Measurements from ENCODE around the gene PKP4.

Gene PKP4

GRCh38 chr2:158499383-158499782 is 42.6 kb downstream of the PKP4 start:
- no peak for DNase-seq (ENCODE audit: low spot score)

- no peak for DNase-seq (ENCODE audit: low spot score)
Observed at GRCh38 chr2:158500333-158500732, 43.6 kb downstream of the PKP4 start.

GRCh38 chr2:158501301-158501700 is 44.5 kb downstream of the PKP4 start:
- DNase-seq (ENCODE audit: low spot score): peak; percentile 78

DNA sequence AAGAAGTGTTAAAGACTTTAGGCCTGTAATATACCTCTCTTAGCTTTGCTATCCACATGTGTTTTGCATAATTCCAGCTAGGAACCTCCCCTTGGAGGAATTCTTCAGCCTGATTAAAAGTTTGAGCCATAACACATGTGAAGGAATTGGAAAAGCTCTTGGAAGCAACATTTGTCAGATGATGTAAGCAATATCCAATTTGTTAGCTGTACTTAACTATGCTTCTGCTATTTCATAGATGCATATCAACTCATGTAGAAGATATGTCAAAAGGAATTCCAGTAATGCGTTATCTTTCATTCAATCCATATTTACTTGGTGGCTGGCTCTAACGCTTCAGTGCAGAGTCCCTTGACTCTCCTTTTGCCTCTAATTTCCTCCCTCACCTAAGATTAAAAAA is 46.2 kb downstream of the PKP4 start:
- no peak for DNase-seq (ENCODE audit: low spot score)

- DNase-seq (ENCODE audit: low spot score): no peak
Observed at GRCh38 chr2:158504088-158504487, 47.3 kb downstream of the PKP4 start.

GRCh38 chr2:158505448-158505934 is 48.7 kb downstream of the PKP4 start:
- no peak for DNase-seq (ENCODE audit: low spot score)

- DNase-seq (ENCODE audit: low spot score): no peak
Observed at GRCh38 chr2:158507141-158507540, 50.4 kb downstream of the PKP4 start.

- DNase-seq (ENCODE audit: low spot score): no peak
Observed at GRCh38 chr2:158507679-158508078, 50.9 kb downstream of the PKP4 start.

- DNase-seq (ENCODE audit: low spot score): no peak
Observed at GRCh38 chr2:158509928-158510797, 53.4 kb downstream of the PKP4 start.

DNA sequence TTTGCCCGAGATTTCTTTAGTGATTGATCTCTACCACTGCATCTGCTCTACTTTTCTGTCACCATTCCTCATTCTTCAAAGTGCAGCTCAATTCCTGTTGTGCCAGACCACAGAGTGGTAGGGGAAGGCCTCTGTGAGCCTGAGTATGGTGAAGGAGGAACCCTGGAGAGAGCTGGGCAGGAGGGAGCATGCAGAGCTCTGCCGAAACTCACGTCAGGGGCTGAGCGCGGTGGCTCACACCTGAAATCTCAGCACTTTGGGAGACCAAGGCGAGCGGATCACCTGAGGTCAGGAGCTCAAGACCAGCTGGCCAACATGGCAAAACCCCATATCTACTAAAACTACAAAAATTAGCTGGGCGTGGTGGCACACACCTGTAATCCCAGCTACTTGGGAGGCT is 54.1 kb downstream of the PKP4 start:
- DNase-seq (ENCODE audit: low spot score): no peak

DNA sequence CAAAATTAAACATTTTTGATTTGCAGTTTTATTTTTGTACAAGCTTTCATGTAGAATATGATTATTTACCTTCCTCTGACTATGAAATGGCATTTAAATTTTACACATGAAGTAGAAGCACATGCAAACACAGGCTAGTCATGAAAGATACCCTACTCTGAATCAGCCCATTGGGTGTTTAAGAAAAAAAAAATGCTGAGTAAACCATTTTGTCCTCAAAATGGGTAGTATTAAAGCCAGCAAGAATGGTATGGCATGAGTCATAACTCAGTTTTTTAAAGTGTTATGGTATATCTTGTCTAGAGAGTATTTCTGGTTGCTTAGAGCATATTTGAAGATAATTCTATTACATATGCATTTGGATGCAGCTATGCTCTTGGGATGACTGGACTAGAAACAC is 55.0 kb downstream of the PKP4 start:
- no peak for DNase-seq (ENCODE audit: low spot score)

DNA sequence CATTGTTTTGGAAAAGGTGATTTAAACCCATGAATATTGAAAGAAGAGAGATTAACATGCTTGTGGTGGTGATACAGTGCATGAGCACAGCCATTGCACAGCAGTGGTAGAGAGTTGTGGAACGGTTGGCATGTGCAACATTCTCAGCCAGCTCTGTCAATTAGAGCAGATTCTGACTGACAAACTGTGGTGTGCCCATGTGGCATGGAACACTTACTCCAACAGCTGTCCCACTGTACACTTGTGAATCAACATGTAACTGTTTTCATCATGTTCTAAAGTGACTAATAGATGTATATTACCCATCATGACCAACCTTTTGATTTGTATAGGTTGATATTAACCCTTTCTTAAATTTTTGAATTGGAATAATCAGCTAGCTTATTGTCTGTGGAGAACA is 55.6 kb downstream of the PKP4 start:
- no peak for DNase-seq (ENCODE audit: low spot score)

DNA sequence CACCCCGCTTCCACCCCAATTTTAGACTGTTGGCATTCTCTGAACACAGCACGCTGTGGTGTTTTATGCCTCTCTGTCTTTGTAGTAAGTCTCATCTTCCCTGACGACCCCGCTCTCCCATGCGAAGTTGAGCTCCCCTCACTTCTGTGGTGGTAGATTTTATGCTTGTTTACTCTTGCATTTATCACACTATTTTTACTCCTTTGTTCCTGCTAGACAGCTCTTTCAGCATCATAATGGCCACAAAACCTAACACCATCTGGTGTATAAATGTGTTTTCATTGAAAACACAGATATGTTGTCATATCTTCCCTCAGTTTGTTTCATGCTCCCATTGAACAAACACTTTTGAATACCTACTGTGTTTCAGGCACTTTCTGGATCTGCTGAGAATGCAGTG is 57.1 kb downstream of the PKP4 start:
- DNase-seq (ENCODE audit: low spot score): no peak

DNA sequence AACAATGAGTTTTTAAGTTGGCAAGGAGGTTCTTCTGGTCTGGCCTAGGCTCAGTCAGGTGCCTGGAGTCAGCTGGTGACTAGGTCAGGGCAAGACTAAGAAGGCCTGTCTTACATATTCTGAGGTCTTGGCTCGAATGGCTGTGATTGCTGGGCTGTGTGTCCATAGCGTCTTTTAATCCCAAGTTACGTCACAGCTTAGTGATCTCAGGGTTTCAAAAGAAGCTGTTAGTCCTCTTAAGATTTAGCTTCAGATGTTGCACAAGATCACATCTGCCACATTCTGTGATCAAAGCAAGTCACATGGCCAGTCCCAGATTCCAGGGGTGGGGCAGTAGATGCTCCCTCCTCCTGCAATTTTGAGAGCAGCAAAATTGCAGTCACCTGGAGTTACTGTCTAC is 61.3 kb downstream of the PKP4 start:
- DNase-seq (ENCODE audit: low spot score): no peak

DNA sequence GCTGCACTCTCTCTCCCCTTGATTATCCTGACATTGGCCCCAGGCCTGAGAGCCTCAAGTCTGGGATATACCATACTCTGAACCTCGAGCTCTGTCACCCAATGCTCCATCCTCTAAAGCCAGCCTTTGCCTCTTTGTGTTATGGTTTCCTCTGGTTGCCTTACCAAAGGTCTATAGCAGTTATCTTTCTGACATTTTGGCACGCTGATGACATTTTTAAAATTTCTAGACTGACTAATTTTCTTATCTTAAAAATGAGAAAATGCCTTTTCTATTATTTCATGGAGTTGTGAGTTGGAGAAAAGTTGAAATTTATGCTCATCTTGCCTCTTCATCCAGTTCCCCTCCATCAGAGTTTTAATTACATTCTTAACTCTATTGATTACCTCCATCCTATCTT is 62.7 kb downstream of the PKP4 start:
- no peak for DNase-seq (ENCODE audit: low spot score)

- no peak for DNase-seq (ENCODE audit: low spot score)
Observed at GRCh38 chr2:158529379-158530259, 72.9 kb downstream of the PKP4 start.

GRCh38 chr2:158530829-158531228 is 74.1 kb downstream of the PKP4 start:
- no peak for DNase-seq (ENCODE audit: low spot score)

DNA sequence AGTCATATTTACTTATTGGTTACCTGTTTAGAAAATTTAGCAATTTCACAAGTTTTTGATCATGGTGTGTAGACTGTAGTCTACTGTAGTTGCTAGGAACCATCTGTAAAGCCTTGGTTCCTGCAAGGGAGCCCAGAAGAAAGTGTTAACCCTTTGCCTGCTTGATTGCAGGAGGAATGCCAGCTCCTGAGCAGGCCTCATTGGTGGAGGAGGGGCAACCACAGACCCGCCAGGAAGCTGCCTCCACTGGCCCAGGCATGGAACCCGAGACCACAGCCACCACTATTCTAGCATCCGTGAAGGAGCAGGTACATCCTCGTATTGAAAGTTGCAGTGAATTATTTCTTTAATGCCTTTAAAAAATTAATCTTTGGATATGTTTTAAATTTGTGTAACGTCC is 76.3 kb downstream of the PKP4 start:
- DNase-seq (ENCODE audit: low spot score): no peak

- DNase-seq (ENCODE audit: low spot score): peak; percentile 11
Observed at GRCh38 chr2:158539176-158540005, 82.6 kb downstream of the PKP4 start.

DNA sequence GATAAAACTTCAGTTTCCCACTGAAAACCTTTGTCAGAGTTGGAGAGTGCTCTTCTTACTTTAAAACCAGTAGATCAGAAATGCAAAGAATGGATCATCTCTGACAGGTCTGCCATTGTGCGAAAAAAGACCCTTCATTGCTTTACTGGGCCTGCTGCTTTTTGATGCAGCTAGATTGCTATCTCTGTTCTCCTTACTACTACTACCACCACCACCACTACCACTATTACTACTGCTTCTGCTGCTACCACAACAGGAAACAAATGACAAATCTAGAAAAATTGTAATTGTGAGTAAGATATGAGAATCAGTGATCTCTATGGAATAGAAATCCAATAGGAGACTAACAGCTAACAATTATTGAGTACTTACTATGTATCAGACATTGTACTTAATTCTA is 85.8 kb downstream of the PKP4 start:
- no peak for DNase-seq (ENCODE audit: low spot score)

GRCh38 chr2:158543957-158544356 is 87.2 kb downstream of the PKP4 start:
- no peak for DNase-seq (ENCODE audit: low spot score)

- no peak for DNase-seq (ENCODE audit: low spot score)
Observed at GRCh38 chr2:158544998-158545397, 88.2 kb downstream of the PKP4 start.

All from globus pallidus (tissue), 1 donor.